ENCODE results near the gene ASCC1.

The ASCC1 gene

GRCh38 chr10:72096115-72097000 lies 119.7 kb downstream of the ASCC1 start:
- DNase-seq, result no peak

DNA sequence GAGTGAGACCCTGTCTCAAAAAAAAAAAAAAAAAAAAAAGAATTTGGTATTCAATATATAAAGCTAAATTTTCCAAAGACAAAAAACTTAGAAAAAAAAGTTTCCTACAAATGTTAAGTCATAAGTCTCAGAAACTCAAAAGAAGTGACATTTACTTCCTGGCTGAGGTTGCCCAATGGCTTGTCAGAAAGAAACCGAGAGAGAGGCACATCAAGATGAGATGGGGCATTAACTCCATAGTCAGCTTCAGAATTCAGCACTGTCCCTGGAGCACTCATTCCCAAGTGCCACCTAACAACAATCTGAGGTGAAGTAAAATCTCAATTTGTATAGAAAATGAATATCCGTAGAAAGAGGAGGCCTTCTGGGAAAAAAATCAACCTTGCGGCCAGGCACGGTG lies 120.9 kb downstream of the ASCC1 start:
- no peak for DNase-seq

GRCh38 chr10:72094574-72094973 lies 121.5 kb downstream of the ASCC1 start:
- DNase-seq, result no peak

DNA sequence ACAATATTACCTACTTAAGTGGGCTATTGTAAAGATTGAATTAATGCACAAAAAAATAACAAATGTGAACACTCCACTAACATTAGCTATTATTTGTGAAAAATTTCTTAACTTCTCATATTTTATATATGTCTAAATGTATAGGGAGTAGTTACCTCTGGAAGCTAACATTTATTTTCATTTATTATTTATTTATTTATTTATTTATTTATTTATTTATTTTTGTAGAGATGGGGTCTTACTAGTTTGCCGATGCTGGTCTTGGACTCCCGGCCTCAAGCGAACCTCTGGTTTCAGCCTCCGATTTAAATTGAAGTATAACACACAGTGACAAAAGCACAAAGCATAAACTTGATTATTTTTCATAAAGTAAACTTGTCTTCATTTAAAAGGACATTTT lies 122.6 kb downstream of the ASCC1 start:
- DNase-seq, result no peak

GRCh38 chr10:72092987-72093386 lies 123.1 kb downstream of the ASCC1 start:
- DNase-seq, result no peak

DNA sequence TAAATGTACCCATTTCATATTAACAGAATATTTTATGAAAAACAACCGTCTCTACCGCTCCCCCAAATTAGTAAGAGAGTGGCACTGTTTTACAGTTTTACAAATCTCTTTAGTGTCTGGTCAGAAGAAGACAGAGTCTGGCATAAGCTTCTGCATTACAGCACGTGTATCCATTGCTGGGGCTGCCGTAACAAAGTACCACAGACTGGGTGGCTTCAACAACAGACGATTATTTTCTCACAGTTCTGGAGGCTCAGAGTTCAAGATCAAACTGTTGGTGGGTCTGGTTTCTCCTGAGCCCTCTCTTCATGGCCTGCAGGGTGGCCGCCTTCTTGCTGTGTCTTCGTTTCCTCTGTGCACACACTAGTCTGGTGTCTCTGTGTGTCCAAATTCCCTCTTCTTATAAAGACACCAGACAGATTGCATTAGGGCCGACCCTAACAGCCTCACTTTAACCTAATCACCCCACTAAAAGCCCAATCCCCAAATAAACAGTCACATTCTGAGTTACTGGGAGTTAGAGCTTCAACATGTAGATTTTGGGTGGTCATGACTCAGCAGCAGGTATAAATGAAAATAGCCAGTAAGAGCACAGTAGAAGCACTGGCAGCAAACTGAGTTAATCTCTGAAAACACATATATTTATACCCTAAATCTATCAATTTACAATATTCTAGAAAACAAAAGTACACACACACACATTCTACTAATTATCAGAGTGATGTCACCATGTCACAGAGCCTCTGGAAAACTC lies 123.7 kb downstream of the ASCC1 start:
- DNase-seq, result no peak

DNA sequence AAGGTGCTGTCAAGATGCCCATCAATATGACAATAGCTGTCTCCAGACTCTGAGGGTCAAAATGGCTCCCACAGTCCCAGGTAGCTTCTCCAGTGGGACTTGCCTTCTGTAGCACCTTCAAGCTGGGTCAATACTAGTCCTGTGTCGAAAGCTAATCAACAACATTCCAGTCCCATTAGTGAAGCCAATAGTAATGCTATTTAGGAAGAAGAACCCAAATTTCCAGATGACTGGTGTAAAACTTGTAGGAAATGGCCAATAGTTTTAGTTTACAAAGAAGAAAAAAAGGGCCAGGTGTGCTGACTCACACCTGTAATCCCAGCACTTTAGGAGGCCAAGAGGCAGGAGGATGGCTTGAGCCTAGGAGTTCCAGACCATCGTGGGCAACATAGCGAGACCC lies 125.8 kb downstream of the ASCC1 start:
- DNase-seq, result no peak

- no peak for DNase-seq
Observed at GRCh38 chr10:72089618-72090017, 126.5 kb downstream of the ASCC1 start.

- no peak for DNase-seq
Observed at GRCh38 chr10:72088889-72089575, 127.0 kb downstream of the ASCC1 start.

- DNase-seq, result no peak
Observed at GRCh38 chr10:72087969-72088888, 127.8 kb downstream of the ASCC1 start, which contains the start of gene SPOCK2. TSS of gene SPOCK2 (minus strand) at chr10:72088551. CDS start at chr10:72088328, 223 bp downstream.

DNA sequence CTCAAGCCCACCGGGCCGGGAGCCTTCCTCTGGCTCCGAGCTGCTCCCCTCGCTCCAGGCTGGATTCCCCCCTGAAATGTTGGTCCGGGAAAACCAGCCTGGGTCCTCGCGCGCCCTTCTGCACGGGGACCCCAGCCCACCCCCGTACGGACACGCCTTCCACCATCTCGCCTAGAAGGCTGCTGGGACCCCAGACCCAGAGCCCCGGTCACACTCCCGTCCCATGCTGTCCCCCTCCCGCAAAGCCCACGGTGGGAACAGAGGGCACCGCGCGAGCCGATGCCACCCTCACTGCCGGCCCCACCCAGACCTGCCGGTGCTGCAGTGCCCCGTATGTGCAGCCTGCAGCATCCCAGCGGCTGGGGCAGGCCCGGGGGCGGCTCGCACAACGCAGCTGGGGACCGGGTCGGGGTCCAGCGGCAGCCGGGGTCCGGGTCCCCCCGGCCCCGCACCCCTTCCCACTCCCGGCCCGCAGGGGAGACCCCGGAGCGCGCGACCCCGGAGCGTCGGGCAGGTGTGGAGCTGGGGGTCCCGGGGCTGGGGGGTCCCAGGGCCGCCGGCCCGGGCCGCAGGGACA lies 128.6 kb downstream of the ASCC1 start:
- no peak for DNase-seq

- no peak for DNase-seq
Observed at GRCh38 chr10:72086466-72087391, 129.3 kb downstream of the ASCC1 start.

GRCh38 chr10:72085864-72086465 lies 130.1 kb downstream of the ASCC1 start:
- DNase-seq, result no peak

- no peak for DNase-seq
Observed at GRCh38 chr10:72085166-72085565, 130.9 kb downstream of the ASCC1 start.

DNA sequence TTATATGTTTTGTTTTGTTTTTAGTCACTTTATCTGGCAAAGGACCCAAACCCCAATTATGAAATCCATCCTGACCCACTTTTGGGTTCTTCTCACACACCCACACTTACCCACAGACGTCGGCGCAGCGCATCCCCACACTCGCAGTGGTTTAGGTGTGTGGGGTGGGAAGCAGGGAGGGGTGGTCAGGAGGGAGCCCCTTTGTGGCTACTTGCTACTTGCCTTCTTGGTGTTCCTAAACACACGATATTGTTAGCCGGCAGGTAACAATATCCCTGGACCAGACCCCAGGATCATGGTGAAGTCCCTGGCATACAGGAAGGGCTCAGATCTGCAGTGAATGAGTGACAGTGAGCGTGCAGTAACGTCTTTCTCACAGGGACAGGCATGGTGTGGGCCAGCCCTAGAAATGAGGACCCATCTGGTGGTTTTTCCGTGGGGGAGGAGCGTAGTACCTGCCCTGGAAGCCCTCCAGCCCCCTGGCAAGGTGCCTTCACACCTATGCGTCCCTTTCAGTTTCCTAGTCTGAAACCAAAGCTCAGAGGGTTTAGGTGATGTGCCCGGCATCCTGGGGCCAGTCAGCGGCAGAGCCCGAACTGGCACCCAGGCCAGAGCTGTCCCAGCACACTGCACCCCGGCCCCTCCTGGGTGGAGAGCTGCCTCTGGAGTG lies 132.2 kb downstream of the ASCC1 start:
- DNase-seq, result no peak

DNA sequence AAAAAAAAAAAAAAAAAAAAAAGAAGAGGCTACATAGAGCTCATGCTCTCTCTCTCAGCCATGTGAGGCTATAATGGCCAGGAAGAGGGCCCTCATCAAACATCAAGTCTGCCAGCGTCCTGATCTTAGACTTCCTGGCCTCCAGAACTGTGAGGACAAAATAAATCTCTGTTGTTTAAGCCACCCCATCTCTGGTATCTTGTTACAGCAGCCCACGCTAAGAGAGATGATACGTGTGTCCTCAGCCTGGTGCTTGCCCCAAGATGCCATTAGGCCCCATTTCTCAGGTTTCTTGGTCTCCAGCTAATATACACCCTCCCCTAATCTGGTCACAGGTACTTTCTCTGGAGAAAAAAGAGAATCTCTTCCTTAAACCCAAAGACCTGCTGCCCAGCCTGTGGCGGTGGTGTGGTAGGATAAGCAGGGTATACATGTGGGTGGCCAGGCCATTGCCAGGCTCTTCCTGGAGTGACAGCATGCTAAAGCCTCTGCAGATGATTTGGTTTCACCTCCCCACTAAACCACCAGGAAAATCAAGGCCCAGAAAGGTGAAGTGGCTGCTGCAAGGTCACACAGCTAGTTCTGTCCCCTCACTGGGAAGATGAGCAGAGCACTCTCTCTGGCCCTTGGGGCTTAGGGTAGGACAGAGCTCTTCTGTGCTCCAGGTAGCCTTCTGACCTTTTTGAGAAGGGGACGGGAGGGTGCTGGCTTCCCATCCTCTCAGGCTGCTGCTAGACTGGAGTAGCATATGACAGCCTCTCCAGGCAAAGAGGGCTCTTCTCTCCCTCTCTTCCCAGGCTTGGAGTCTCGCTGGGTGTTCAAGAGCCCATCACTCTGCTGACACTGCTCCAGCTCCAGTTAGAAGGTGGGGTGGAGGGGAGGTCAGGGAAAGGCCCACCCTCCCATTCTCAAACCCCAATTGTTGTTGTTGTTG lies 133.0 kb downstream of the ASCC1 start:
- DNase-seq, result peak; percentile 18

GRCh38 chr10:72081772-72082590 lies 134.1 kb downstream of the ASCC1 start:
- peak; percentile 70 for DNase-seq

- DNase-seq, result no peak
Observed at GRCh38 chr10:72081210-72081609, 134.9 kb downstream of the ASCC1 start.

All from DMS79 (cell line).